Muscle layer of colon (tissue), 2 donors: ENCODE measurements around the gene CAMKMT.

Experiments
- H3K27ac ChIP-seq: one replicate; pipeline ENCODE4 v1.7.0; 2013; ENCODE audit warnings: low read depth, mild to moderate bottlenecking, low read length, moderate library complexity
- H3K27me3 ChIP-seq, 2 donors: one replicate each; pipeline ENCODE4 v1.7.0; 2013; ENCODE audit warnings: low read length in 2 of 2, mild to moderate bottlenecking in 2 of 2; ENCODE audit not compliant: insufficient read depth in 2 of 2, control insufficient read depth in 1 of 2
- H3K36me3 ChIP-seq: one replicate; pipeline ENCODE4 v1.7.0; 2013; ENCODE audit warnings: mild to moderate bottlenecking, low read length; ENCODE audit not compliant: insufficient read depth
- H3K4me1 ChIP-seq: one replicate; pipeline ENCODE4 v1.7.0; 2013; ENCODE audit warnings: mild to moderate bottlenecking, low read length; ENCODE audit not compliant: insufficient read depth
- H3K4me3 ChIP-seq, 2 donors: one replicate each; pipeline ENCODE4 v1.7.0; 2013; ENCODE audit warnings: low read length in 2 of 2, low read depth in 1 of 2, mild to moderate bottlenecking in 1 of 2, moderate library complexity in 1 of 2
- H3K9ac ChIP-seq: one replicate; pipeline ENCODE4 v1.7.0; 2013; ENCODE audit warnings: low read length
- H3K9me3 ChIP-seq: one replicate; pipeline ENCODE4 v1.7.0; 2013; ENCODE audit warnings: mild to moderate bottlenecking, low read length
- donor health status: abdominal sarcoma.
- donor health status: Adenocarcinoma of cecum.

CAMKMT gene

DNA sequence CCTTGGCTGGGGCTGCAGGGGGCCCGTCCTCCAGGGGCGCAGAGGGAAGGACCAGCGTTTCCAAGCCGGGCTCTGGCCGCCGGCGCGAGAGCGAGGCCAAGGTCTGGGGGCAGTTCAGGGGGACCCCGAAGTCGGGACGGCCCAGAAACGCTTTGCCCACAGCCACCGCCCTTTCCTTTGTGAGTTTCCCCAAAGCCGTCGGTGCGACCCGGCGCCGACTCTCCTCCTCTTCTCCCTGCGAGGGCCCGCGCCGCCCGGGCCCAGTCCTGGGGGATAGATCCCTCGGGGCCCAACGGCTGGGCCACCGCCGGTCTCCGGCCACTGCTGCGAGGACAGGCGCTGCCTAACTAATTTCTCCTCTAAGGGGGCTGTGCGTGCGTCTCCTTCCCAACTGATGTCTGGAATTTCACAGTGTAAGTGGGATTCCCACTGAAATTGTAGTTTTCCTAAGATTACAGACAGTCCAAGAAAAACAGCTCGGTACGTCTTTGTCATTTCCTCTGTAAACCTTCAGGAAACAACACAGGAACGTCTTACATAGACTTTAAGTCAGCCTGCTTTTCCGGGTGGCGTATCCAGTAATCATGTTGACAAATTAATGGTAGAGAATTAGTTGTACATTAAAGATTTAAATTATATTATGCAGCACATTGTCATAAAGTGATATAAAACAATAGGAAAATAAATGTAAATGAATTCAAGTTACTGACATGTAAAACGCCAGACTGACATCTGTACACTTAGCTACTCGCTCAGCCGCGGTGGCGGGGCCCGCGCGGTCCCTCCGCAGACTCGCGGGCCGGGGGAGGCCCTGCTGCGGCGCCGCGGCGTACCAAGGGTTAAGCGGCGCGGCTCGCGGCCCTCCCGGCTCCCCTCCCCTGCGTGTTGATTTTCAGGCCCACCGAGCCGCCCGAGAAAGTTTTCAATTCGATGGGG, 440.4 kb downstream of the CAMKMT start:
- H3K4me3 ChIP-seq = no peak overlapping the region
- peaks cover 53 to 77% of the 10 kb centered on the region in 2 donors for H3K27me3 ChIP-seq
- no peak overlapping the region for H3K9ac ChIP-seq
- H3K36me3 ChIP-seq = no peaks in the 10 kb centered on the region
- no peak overlapping the region for H3K27ac ChIP-seq
- no peaks in the 10 kb centered on the region for H3K9me3 ChIP-seq
- peaks cover 9% of the 10 kb centered on the region for H3K4me1 ChIP-seq

DNA sequence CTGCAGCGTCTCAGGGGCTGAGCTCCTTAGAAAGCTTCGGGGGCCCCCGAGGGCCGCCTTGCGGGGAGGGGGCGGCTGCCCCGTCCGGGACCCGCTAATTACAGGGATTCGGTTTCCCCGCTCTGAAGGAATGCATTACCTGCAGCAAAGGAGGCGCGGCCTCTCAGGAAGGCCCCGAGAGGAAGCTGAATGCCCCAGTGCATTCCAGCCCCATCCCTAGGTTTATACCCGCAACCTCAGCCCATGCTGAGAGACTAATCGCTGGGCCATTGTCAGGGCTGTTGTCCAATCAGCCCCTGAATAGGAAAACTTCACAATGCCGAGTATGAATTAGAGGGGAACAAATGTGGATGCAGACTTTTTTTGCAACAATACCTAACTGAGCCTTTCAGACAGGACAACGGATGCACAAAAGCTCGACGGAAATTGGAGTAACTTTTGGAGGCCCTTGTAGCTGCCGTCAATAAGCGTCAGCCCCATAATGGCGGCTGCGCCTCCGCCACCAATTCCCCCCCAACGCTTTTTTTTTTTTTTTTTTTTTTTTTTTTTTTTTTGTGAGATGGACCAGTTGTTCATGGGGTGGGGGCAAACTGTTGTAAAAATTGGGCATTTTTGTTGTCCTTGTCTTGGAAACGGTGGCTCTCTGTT, 441.2 kb downstream of the CAMKMT start:
- Histone ChIP-seq H3K4me3 (no peak overlapping the region), H3K36me3 (no peaks in the 10 kb centered on the region), H3K9ac (no peak overlapping the region), H3K4me1 (peaks cover 9% of the 10 kb centered on the region), H3K9me3 (no peaks in the 10 kb centered on the region), H3K27me3 (peaks cover 60 to 74% of the 10 kb centered on the region in 2 donors), H3K27ac (no peak overlapping the region)

DNA sequence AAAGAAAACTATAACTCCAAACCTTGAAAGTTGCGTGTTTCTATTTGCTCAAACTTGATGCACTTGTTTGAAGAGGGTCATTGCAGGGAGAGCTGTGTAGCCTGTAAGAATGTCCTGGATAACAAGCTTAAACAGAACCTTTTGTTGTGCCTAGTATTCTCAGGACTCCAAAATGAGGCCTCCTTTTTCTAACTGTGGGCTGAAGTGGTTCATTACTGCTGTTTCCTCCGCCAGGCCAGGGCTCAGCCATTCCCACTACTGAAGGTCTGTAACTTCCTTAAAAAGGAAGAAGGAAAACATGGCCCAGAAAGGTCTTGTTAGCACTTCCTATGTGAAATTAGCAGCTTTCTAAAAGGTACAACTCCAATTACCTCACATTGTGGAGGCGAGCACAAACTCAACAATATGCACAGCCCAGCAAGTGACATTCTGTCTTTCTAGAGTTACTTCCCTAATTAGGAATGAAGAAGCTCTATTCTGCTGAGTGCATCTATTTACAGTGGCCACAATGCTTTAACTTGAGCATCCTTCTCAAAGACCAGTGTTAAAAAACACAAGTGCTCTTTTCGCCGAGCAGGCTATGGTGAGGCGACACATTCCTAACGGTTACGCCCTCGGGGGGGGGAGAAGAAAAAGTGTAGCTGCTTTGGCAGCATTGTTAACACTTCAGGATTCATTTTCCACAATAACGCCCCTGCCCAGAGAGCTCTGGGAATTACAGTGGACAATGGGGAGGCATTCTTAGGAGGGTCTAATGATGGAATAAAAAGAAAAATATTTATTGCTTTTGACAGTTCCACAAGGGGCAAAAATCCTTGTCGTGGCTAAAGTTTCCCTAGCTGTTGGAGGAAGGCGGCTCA, 442.9 kb downstream of the CAMKMT start:
- Histone ChIP-seq H3K27ac (no peak overlapping the region), H3K4me1 (peaks cover 9% of the 10 kb centered on the region), H3K4me3 (no peak overlapping the region), H3K9me3 (no peaks in the 10 kb centered on the region), H3K9ac (no peak overlapping the region), H3K36me3 (no peaks in the 10 kb centered on the region), H3K27me3 (peaks cover 55 to 66% of the 10 kb centered on the region in 2 donors)

DNA sequence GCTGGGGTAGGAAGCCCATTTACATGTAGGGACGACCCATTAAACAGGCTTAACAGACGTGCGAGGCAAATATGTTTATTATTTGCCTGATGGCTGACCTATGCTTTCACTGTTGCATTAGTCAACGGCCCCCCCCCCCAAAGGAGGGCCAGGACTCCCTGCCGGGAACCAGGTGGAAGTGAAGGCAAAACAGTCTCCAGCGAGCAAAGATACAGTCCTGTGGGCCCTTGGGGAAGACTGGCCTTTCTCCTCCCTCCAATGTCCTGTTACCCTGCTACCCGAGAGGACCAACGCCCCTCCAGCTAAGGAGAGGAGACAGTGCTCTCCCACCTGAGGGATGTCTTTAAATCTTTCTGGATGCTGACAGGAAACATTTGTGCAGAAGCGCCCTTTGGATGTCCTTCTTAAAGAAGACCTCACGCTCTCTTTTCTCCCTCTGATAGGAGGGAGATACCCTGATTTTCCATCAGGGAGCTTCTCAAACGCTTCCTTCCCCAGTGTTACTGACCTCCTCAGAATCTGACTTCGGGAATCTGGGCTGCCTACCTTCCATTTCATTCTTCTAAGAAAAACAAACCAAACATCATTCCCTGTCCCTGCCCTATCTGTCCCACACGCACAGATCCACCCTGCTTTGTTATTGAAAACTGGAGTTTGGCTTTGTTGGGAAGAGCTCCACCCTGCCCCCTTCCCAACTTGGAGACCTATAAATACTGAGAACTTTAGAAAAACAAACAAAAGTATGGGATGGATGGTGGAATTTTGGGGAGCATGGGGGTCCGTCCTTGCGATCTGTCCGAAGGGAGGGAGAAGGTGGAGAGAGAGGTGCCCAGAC, 443.9 kb downstream of the CAMKMT start:
- H3K27ac ChIP-seq = no peak overlapping the region
- peaks cover 46 to 56% of the 10 kb centered on the region in 2 donors for H3K27me3 ChIP-seq
- no peak overlapping the region for H3K9ac ChIP-seq
- H3K4me1 ChIP-seq = peaks cover 9% of the 10 kb centered on the region
- no peaks in the 10 kb centered on the region for H3K9me3 ChIP-seq
- H3K36me3 ChIP-seq = no peaks in the 10 kb centered on the region
- H3K4me3 ChIP-seq = no peak overlapping the region

DNA sequence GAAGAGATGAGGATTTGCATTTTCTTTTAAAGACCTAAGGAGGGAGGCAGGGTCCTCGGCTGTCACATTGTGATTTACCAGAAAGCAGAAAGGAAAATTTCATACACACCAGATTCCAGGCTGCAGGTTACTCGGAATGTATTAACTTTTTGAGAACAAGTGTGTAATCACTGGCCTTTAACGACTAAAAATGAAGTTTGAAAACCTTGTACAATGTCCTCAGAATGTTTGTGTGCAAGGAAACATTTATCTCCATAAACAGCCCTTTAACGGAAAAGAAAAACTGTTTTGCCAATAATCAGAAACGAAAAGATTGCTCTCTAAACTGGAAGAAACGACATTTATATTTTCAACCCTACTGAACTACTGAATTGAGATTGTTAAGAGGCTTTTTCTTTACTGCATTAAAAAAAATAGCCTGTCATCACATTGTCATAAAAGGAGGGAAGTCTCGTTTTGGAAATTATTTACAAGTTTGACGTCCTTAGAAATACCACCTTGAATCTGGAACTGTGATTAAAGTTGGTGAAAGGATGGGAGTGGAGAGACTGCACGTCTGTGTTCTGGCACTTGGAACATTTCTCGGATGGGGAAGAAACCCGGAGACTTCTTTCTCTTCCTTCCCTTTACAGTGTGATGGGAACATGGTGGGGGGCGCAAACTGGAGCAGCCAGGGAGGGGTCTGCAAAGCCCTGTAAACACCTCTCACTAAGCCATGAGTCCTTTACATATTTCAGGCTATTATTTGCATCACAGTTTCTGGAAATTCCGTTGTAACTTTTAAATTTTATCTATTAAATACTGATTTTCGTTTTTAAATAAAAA, 445.7 kb downstream of the CAMKMT start:
- Histone ChIP-seq H3K9ac (no peak overlapping the region), H3K27ac (no peak overlapping the region), H3K4me3 (no peak overlapping the region), H3K9me3 (no peaks in the 10 kb centered on the region), H3K27me3 (peaks cover 29 to 38% of the 10 kb centered on the region in 2 donors), H3K36me3 (no peaks in the 10 kb centered on the region), H3K4me1 (no peaks in the 10 kb centered on the region)

DNA sequence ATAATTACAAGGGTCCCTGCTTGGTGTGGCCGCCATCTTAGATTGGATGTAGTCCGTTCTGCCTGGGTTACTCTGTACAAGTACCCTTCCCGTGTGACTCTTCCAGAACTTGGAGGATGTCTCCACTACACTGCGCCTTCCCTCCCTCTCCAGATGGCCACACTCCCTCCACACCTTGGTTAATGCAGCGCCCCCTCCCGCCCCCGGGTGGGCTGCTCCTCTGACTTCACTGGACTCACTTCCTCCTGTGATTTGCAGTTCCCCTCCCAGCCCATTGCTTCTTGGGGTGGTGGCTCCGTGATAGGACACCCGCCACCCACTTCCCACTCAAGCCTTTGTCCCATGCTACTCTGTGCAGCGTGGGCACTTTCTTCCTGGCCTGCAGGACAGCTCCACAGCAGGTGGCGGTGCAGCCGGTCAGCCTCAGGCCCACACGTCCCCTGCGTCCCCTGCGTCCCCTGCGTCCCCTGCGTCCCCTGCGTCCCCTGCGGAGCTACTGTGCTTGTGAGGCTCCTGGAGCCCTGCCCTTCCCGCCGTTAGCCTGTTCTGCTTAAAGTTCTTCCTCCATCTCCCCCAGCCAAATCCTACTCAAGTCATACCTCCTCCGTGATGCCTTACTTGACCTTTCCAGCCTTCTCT, 449.3 kb downstream of the CAMKMT start:
- Histone ChIP-seq H3K36me3 (no peaks in the 10 kb centered on the region), H3K27me3 (peaks cover 5 to 12% of the 10 kb centered on the region in 2 donors)

DNA sequence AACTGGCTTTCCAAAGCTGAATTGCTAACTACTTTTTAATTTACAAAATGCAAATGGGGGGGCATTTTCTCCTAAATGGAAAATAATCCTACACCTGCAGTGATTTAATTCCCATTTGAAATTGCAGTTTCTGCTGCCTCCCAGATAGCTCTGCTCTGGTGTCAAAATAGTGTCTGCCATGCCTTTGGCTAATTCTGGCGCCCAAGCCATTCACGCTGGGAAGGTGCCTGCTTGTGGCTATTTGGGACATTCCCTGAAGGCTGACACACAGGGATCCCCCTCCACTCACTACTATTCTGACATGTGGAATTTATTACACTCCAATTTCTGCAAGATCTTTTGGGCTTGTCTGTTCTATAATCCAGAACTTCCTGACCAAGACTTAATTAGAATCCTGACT, 451.4 kb downstream of the CAMKMT start:
- Histone ChIP-seq H3K27me3 (no peaks in the 10 kb centered on the region), H3K9me3 (no peaks in the 10 kb centered on the region), H3K4me1 (no peaks in the 10 kb centered on the region), H3K27ac (no peak overlapping the region), H3K4me3 (no peak overlapping the region), H3K9ac (no peak overlapping the region), H3K36me3 (no peaks in the 10 kb centered on the region)

More for the DNA sequence above, 449.3 kb downstream of the CAMKMT start:
- Histone ChIP-seq H3K9me3 (no peaks in the 10 kb centered on the region), H3K9ac (no peak overlapping the region), H3K27ac (no peak overlapping the region), H3K4me1 (no peaks in the 10 kb centered on the region), H3K4me3 (no peak overlapping the region)

DNA sequence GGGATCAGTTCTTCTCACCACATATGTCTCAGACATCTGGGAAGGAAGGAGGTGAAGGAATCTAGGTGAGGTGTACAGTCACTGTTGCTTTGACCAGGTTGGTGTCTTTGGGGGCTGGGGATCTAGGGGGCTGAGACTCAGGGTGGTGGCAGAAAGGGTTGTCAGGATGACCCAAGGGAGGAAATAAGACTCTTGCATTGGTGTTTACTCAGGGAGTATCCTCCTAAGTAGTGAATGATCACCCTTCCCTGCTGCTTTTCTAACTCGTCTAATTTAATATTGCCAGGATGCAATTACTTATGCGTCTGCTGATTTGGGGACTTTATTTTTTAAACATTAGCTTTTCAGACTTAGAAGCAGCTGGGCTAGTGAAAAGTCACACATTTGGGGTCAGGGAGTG, 451.9 kb downstream of the CAMKMT start:
- H3K9ac ChIP-seq = no peak overlapping the region
- no peaks in the 10 kb centered on the region for H3K36me3 ChIP-seq
- no peaks in the 10 kb centered on the region for H3K4me1 ChIP-seq
- H3K27me3 ChIP-seq = no peaks in the 10 kb centered on the region
- no peak overlapping the region for H3K4me3 ChIP-seq
- no peak overlapping the region for H3K27ac ChIP-seq
- H3K9me3 ChIP-seq = no peaks in the 10 kb centered on the region

DNA sequence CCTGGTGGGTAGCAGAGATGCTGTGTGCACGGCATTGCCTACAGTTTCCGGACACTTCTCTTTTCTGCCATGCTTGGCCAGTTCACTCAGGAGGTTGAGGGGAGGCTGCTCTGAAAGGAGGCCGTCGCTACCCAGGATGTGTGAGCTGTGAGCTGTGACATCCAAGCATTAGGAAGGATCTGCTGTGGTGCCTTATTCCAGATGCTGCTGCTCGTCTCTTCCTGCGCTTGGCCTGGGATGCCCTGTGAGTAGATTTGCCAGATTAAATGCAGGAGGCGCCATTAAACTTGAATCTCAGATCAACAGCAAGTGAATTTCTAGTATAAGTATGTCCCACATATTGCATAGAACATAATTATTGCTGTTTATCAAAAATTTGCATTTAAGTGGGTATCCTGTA, 455.5 kb downstream of the CAMKMT start:
- H3K4me3 ChIP-seq = no peak overlapping the region
- H3K4me1 ChIP-seq = no peaks in the 10 kb centered on the region
- no peaks in the 10 kb centered on the region for H3K36me3 ChIP-seq
- H3K27ac ChIP-seq = no peak overlapping the region
- no peaks in the 10 kb centered on the region for H3K9me3 ChIP-seq
- no peaks in the 10 kb centered on the region for H3K27me3 ChIP-seq
- H3K9ac ChIP-seq = no peak overlapping the region
